OCI-LY3 (cell line): ENCODE results near the gene CACNB1.

Source experiments
- CTCF ChIP-seq: fragments of 200-600, 300-600 bp; sonication (generic); IDR thresholded peaks from 2 replicates; pipeline ENCODE4 v1.5.1; 2014; ENCODE audit warnings: antibody characterized with exemption, low read length, low read depth
- EZH2phosphoT487 ChIP-seq: fragments of 200-600 bp; shearing (Covaris generic); IDR thresholded peaks from 2 replicates; pipeline ENCODE4 v1.6.1; 2018; ENCODE audit warnings: antibody characterized with exemption, mixed run types, low read depth

GRCh38 chr17:39125143-39125875 is 72.2 kb downstream of the CACNB1 start:
- TF ChIP-seq CTCF (no peak), EZH2phosphoT487 (no peak)
